Skin of body (tissue), 3 donors: ENCODE measurements around the gene TMEM130. TPM values are rescaled to one million over a fixed set of nuclear protein-coding genes. Genes with fewer than 3 reads are reported as not detected.

ENCODE experiments used
- DNase-seq: peaks from one replicate; lab custom pipeline; 2025; lab: John Stamatoyannopoulos, UW
- small RNA-seq: library from RNA; depleted of rRNA; stranded (forward); fragments of <200 nt; gene quantifications from one replicate; pipeline ENCODE3, GENCODE V24; 2014; ENCODE audit warnings: low replicate concordance
- total RNA-seq: library from RNA; depleted of rRNA; stranded (reverse); fragments of >200 nt; gene quantifications from one replicate; pipeline ENCODE4 v1.2.3, GENCODE V29; 2014

The TMEM130 gene
- total RNA-seq, 1 donor from 2014 or later: 1.3 TPM

DNA sequence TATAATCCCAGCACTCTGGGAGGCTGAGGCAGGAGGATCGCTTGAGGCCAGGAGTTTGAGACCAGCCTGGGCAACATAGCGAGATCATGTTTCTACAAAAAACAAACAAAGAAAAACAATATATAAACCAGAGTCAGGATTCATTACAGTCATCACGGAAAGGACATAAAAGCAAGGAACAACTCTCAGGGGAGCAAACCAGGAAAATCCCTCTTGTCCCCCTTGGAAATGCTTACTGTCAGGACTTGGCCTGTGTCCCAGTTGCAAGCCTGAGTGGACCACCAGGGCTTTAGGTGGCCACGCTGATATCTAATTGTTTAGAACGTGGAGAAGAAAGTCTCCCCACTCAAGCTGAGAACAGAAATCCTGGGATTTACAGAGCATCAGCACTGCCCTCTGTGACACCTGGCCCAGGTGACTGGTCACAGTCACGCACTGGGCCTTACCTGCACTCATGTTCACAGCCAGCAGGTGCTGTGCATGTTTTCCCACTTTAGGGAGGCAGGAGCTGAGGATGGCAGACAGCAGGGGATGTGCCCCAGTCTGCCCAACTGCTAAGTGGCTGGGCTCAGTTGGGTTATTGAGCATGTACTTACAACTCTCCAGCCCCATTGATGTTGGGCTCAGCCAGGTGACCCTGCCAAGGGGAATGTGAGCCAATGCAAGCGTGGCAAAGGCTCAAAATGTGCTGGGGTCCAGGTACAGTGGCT, 60.9 kb downstream of the TMEM130 start:
- no peak for DNase-seq

DNA sequence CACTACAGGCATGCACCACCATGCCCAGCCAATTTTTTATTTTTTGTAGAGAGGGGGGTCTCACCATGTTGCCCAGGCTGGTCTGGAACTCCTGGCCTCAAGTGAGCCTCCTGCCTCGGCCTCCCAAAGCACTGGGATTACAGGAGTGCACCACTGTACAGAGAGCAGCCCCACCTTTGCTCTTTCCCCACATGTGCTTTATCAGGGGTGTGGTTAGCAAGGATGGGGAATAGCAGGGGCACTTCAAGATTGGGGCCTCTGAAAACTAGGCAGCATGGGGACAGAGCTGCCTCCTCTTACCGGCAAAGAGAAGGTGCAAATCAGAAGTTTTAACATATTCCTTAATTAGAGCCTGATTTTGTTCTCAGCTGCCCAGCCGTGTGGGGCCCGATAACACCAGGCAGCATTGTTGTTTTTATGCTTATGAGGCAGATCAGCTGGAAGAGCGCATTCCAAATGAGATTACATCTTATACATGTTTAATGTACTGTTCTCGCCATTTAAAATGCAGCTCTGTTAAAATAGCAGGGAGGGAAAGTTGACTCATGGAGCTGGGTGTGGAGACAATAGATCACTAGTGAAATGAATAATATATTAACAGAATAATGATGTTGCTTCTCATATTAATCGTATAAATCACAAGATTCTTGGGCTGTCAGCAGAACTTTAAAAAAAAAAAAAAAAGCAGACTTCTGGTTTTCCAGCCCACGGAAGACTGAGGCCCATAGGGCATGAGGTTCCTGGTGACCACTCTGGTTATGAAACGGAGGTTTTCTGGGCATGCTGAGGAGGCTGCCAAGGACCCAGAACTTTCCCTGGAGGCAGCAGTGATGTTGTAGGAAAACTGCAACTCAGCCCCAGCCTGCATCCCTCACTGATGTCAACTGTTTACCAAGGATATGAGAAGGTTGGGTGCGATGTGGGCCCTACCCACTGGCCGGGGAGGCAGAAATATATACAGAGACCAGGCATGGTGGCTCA, 62.5 kb downstream of the TMEM130 start:
- DNase-seq: no peak

DNA sequence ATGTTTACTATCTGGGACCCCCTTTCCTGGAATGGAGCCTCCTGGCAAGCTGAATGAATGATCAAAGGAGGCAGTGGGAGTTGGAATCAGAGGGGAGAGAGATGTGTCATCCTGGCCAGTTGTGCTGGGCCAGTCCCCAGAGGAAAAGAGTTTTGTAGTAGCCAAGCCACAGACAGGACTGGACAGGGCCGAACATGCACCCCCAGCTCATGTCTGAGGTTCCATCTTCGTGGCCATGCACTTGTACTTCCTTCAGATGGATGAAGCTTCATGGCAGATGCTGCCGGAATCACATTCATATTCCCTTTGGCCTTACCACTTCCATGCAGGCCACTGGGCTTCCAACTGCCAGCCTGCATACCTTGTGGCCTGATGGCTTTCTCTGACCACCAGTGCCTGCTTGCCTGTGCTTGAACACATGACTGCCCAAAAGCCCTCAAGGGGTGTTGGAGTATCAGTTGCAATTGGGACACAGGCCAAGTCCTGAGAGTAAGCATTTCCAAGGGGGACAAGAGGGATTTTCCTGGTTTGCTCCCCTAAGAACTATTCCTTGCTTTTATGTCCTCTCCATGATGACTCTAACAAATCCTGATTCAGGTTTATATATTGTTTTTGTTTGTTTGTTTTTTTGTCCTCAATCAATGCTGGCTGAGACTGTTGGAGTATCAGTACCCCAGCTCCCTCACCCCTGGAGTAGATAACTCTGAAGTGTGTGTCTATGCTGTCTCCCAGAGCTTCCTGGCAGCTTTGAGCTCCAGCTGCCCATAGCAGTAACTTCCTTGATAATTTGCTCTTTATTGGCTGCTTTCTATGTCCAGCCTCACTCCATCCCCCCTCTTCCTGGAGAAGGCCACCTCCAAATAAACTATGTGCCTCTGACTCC, 63.6 kb downstream of the TMEM130 start:
- no peak for DNase-seq

DNA sequence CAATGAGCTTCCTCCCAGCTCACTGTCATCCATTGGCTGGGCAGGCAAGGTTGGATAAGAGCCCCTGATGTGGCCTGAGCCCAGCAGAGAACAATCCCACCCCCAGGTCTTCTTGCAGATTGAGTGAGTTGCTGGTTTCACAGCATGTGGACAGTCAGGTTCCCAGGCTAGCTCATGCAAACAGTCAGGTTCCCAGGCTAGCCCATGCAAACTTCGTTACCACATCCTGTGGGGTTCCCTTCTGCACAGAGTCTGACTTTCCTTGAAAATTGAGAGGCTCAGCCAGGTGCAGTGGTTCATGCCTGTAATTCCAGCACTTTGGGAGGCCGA, 67.1 kb downstream of the TMEM130 start:
- DNase-seq: no peak

DNA sequence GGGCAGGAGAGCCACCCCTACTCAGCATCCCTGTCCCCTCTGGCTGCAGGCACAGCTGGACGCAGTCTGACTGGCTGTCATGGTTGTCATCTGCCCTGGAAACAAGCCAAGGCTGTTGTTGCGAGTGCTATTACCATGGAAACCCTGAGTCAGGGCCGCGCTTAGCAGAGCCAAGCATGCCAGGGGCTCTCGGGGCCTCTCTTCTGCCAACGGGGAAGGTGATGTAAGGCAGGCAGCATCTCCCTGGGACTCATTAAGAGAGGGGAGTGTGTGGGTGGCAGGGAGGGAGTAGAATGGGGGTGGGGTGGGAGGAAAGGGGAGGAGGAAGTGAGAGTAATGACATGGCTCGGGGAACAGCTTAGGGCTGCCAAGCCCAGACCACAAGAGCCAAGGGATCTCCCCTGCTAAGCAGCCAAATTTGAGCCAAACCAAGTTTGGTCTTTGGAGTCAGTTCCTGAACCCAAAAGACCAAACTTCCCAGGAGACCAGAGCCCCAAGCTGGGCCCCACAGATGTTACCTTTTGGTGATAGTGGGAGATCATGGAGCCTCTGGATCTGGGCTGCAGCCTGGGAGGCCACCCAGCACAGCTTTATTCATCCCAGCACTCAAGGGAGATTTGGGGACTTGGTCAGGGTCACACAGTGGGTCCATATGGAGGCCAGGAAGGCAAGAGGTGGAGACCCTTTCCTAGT, 67.6 kb downstream of the TMEM130 start:
- peak; percentile 58 for DNase-seq

DNA sequence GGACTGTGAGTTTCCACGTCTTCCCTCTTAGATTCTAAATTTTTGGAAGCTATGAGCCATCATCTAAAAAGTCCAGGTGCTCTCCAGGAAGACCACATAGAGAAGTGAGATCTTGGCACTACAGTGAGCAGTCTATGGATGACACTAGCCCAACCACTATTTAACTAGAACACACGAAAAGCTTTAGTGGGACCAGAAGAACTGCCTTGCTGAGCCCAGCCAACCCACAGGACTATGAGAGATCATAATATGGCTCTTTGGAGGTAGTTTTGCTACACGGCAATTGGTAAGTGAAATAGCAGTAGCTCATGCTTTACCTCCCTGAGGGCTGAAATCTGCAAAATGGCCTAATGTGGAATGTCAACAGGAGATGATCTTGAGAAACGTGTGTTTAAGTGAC, 68.8 kb downstream of the TMEM130 start:
- no peak for DNase-seq

DNA sequence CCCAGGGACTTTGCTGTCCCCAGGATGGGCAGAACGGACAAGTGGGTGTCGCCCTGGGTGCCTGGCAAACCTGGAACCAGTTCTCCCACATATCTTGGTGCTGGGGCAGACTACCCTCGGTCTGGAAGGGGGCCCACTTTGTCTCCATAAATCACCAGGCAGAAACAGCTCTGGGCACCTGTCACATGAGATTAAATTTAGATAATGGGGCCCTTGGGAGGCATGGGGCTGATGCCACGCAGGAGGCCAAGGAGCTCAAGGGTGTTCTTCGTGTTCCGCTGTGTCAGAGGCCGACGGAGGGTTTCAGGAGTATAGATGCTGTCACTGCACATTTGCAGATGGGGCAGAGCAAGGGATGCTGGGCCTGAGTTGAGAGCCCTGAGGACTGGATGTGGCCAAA, 72.7 kb downstream of the TMEM130 start:
- DNase-seq: no peak

Small RNA genes within 50 kb of the gene (small RNA-seq; reads per million reads assigned to genes)
- gene MIR3609: 137 reads per million, percentile 97 among the genes with 10 or more reads in this experiment

Other genes starting within 250 kb of the TMEM130 start
- gene TRRAP, start 8.5 kb upstream of the TMEM130 start, total RNA-seq: 26.4 TPM